Astrocyte of the spinal cord (primary cell): ENCODE data around the gene PROSER2.

ENCODE experiments used
- DNase-seq: peaks from one replicate; pipeline ENCODE4 v3.0.0; 2011; ENCODE audit warnings: low read depth, low spot score
- H3K4me3 ChIP-seq: 2 replicates; pipeline ENCODE4 v1.5.1; 2011; ENCODE audit warnings: low read depth, mild to moderate bottlenecking, low read length, moderate library complexity
- in situ Hi-C: cut with HindIII; loops from 2 replicates; pipeline ENCODE4 v1.10.0; 2017; ENCODE audit warnings: low sequenced_read_pairs
- TF ChIP-seq, protein P1 (sequence below): IDR thresholded peaks from 2 replicates; pipeline ENCODE4 v1.5.1; 2012; ENCODE audit warnings: low read depth, mild to moderate bottlenecking, low read length, inconsistent platforms

PROSER2 gene

DNA sequence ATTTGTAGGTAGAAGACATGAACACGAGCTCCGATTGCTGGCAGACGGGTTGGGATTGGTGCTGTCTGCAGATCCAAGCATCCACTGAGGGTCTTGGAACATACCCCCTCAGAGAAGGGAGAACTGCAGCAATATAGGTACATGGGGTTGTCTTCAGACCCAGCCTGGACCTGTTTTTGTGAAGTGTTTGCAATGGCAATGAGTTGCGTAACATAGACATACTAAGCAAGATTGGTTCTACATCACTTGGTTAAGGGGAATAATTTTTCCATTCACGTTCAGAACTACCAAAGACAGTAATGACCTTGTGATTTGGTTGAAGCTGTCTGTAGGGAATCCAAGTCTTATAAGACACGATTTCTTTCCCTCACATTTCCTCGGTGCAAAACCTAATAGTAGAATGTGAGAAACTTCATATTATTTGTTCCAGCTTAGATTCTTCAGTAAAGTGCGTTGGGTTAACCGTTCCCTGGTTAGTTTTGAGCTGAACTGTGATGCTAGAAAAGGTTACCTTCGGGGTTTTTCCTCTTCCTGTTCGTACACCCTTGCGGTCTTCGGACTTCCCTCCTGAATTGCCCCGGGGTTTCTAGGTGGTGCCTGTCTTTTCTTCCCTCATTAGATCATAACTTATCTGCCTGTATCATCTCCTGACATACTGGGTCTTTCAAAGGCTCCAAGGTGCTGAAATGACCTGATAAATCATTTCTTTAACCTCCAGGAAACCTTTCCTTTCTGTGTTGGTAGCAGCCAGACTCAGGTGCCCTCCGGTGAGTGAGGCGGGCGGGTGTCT is 14.4 kb downstream of the PROSER2 start:
- DNase-seq, result no peak
- TF ChIP-seq, protein P1, sequence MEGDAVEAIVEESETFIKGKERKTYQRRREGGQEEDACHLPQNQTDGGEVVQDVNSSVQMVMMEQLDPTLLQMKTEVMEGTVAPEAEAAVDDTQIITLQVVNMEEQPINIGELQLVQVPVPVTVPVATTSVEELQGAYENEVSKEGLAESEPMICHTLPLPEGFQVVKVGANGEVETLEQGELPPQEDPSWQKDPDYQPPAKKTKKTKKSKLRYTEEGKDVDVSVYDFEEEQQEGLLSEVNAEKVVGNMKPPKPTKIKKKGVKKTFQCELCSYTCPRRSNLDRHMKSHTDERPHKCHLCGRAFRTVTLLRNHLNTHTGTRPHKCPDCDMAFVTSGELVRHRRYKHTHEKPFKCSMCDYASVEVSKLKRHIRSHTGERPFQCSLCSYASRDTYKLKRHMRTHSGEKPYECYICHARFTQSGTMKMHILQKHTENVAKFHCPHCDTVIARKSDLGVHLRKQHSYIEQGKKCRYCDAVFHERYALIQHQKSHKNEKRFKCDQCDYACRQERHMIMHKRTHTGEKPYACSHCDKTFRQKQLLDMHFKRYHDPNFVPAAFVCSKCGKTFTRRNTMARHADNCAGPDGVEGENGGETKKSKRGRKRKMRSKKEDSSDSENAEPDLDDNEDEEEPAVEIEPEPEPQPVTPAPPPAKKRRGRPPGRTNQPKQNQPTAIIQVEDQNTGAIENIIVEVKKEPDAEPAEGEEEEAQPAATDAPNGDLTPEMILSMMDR, result no peak
- H3K4me3 ChIP-seq, result no peak overlapping the region
- in situ Hi-C loops, result no loop called here

DNA sequence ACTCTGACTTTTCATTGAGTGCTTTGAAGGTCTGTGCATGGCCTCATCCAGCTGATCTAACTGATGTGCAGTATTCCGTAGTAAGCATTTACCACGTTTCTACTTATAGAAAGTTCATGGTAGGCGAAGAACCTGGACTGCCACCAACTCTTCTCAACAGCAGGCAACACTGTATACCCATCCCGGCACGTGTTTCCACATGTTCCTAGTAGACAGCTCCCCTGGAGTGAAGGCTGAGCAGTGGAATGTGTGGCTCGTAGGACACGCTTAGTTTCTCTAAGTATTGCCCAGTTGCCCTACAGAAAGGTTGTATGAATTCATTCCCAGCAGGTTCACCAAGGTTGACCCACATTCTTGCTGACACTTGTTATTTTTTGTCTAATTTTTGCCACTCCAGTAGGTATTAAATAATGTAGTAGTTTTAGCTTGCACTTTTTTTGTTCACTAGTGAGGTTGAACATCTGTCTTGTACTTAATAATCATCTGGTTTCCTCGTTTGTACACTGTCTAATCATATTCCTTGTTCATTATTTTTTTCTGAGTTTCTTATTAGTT is 15.2 kb downstream of the PROSER2 start:
- TF ChIP-seq, protein P1, result no peak
- peak; percentile 12 for DNase-seq
- no peak overlapping the region for H3K4me3 ChIP-seq
- in situ Hi-C loops, result no loop called here

DNA sequence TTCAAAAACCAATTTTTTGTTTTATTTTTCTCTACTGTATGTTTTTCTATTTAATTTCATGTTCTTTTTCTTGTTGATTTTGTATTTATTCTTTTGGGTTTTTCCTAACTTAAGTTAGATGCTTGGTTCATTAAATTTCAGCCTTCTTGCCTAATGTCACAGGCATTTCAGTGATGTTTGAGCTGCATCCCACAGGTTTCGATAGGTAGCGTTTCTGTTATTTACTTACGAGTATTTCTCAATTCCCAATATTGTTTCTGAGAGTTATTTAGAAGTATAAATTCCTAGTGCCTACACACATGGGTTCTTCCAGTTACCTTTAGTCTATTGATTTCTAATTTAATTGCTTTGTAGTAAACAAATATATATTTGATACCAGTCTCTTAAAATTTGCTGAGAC is 18.2 kb downstream of the PROSER2 start:
- TF ChIP-seq, protein P1, result no peak
- in situ Hi-C loops, result no loop called here
- H3K4me3 ChIP-seq, result no peak overlapping the region
- DNase-seq, result no peak

DNA sequence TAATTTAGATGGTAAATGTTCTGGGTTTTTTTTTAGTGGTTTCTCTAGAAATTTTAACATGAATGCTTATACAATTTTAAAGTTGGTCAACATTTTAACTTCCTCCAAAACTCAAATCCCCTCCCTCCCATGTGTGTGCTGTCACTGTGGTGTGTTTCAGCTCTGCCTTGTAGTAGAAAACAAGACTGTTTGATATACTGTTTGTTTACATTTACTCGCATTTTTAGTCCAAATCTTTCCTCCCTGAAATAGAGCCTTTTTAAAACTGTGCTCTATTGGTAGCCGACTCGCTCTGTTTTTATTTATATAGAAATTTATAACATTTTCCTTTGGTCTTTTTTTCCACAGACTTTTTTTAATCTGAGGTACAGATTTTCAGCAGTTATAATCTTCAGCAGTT is 19.3 kb downstream of the PROSER2 start:
- H3K4me3 ChIP-seq, result no peak overlapping the region
- in situ Hi-C loops, result no loop called here
- TF ChIP-seq, protein P1, result no peak
- no peak for DNase-seq

- H3K4me3 ChIP-seq, result no peak overlapping the region
- in situ Hi-C loops, result no loop called here
- TF ChIP-seq, protein P1, result no peak
- no peak for DNase-seq
Measured at GRCh38 chr10:11845113-11845512, 22.0 kb downstream of the PROSER2 start.

- DNase-seq, result no peak
- in situ Hi-C loops, result no loop called here
Measured at GRCh38 chr10:11846542-11846941, 23.4 kb downstream of the PROSER2 start.

More at GRCh38 chr10:11846542-11846941, 23.4 kb downstream of the PROSER2 start:
- H3K4me3 ChIP-seq, result no peak overlapping the region
- TF ChIP-seq, protein P1, result no peak
